Measurements from ENCODE around the gene DGKD.

DGKD gene

DNA sequence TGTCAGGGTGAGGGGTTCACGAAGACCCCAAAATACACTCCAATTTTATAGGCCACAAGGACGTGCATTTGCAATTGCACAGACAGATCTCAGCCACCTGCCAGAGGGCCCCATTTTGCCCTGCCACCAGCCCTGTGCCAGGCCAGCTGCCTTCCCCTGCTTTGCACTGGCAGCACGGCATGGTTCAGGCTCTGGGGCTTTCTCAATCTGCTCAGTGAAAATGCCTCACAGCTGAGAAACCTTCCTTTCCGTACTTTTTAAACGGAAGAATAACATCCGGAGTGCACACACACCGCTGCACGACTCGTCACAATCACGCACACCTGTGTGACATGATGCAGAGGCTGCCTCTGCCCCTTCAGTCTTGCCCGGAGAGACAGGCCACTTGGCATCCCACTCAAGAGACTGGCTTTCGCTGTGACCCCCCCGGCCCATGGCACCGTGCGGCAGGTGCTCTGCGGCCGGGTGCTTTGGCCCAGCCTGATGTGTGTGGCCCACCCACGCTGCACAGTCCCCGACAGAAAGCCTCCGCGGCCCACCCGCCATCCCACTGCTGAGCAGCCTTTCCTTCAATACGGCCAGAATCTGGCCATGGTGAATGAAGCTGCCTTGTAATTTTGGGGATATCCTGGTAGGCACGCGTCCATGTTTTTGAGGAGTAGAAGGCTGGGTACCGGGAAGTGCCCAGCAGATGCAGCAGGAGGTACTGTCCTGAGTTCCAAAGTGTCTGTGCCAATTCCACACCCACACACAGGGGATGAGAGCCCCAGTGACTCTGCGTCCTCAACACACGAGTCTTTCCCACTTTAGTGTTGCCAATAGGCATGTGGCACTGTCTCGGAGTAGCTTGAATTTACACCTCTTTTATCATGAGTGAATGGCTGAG is 123.5 kb downstream of the DGKD start:
- DNase-seq (ENCODE audit: low spot score): no peak

DNA sequence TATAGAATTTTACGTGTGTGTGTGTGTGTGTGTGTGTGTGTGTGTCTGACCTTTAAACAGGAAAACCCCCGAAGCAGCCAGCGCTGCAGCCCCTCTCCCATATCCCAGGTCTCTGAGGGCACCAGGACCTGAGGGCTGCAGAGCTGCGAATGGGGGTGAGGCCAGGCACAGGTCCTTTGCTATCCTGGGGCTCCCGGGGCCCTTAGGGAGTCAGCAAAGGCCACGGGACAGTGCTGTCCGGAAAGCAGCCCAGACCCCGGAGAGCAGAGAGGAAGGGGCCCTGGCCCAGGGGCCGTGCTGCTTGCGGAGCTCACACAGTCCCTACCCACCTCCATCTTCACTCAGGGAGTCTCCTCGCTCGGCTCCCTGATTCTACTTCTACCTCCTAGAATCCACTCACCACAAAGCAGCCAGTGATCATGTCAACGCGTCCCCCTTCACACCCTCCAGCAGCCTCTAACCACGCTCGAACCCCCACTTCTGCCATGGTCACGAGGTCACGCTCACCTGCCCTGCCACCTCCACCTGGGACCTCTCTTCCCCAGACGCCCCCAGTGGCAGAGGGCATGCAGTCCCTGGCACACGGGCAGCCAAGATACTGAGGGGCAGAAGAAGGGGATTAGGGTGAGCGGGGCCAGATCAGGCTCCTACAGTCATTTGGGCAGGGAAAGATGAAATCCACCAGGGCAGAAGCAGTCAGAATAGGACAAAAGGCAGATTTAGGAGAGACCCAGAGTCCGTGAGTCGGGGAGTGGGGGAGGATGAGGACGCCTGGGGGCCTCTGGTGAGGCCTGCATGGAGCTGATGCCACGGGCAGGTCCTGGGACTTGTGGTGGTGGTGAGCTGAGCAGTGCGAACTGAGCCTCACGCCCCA is 125.6 kb downstream of the DGKD start:
- DNase-seq (ENCODE audit: low spot score): no peak

GRCh38 chr2:233480490-233481202 is 126.4 kb downstream of the DGKD start:
- DNase-seq (ENCODE audit: low spot score): no peak

GRCh38 chr2:233481368-233482142 is 127.3 kb downstream of the DGKD start:
- DNase-seq (ENCODE audit: low spot score): no peak

DNA sequence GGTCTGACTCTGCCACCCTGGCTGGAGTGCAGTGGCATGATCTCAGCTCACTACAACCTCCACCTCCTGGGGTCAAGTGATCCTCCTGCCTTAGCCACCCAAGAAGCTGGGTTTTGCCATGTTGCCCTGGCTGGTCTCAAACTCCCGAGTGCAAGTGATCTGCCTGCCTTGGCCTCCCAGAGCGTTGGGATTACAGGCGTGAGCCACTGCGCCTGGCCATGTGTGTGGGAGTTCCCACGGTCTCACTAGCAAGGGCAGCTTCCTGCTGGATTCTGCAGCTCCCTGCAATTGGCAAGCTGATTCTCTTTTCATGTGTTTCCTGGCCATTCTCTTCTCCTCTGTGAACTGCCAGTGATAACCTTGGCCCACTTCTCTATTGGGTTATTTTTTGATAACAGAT is 128.3 kb downstream of the DGKD start:
- DNase-seq (ENCODE audit: low spot score): no peak

DNA sequence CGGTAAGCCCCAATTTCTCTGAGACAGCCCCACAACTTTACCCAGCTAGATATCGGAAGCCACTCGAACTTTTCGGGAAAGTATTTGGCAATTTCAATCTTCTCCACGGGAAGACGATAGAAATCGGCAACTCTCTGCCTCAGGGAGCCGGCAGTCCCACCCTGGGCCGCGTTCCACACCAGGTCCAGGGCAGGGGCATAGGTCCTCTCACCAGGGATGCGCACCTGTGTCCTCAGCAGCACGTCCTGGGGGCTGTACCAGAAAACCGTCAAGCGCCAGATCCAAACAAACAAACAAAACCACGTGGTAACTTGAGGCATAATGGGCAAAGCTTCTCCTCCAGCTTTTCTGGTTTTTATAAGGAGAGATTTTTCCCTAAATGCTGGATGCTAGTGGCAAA is 131.4 kb downstream of the DGKD start:
- no peak for DNase-seq (ENCODE audit: low spot score)

DNA sequence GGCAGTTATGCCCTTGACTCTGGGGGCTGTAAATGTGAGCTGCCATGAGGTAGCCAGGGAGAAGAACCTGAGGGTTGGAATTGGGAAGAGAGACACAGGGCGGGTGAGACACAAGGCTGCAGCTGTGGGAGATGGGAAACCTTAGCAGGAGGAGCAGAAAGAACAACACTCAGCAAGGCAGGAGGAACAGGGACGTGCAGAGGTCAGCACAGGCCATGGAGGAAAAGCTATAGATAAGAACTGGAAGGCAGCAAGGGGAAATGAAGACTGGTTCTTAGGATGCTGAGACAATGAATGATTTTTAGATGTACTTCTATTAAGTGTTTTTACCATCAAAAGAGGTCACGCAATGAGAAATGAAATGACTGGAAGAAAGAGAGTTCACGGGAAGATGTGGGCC is 132.1 kb downstream of the DGKD start:
- no peak for DNase-seq (ENCODE audit: low spot score)

- no peak for DNase-seq (ENCODE audit: low spot score)
Measured at GRCh38 chr2:233486778-233487552, 132.7 kb downstream of the DGKD start.

GRCh38 chr2:233487748-233488345 is 133.6 kb downstream of the DGKD start:
- DNase-seq (ENCODE audit: low spot score): no peak

GRCh38 chr2:233489143-233489542 is 134.8 kb downstream of the DGKD start:
- no peak for DNase-seq (ENCODE audit: low spot score)

DNA sequence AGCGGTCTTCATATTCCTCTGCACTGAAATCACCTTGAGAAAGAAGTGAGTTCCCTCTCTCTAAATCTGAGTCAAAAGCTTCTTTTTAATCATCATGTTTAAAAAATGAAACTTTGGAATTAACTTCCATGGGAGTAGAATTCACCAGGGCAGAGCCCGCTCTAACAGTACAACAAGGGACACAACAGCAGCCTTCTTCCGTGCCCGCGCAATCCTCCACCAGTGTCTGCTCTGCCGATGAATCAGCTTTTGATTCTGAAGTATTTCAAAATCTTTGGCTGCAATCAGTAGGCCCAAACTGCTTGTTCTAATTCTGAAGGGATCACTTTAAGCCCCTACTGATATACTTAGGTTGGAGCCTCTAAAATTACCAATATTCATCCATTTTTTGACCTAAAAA is 135.4 kb downstream of the DGKD start:
- DNase-seq (ENCODE audit: low spot score): peak; percentile 79

- DNase-seq (ENCODE audit: low spot score): no peak
Measured at GRCh38 chr2:233490831-233491230, 136.5 kb downstream of the DGKD start.

GRCh38 chr2:233491326-233491725 is 137.0 kb downstream of the DGKD start:
- DNase-seq (ENCODE audit: low spot score): no peak

- no peak for DNase-seq (ENCODE audit: low spot score)
Measured at GRCh38 chr2:233492078-233492477, 137.8 kb downstream of the DGKD start.

DNA sequence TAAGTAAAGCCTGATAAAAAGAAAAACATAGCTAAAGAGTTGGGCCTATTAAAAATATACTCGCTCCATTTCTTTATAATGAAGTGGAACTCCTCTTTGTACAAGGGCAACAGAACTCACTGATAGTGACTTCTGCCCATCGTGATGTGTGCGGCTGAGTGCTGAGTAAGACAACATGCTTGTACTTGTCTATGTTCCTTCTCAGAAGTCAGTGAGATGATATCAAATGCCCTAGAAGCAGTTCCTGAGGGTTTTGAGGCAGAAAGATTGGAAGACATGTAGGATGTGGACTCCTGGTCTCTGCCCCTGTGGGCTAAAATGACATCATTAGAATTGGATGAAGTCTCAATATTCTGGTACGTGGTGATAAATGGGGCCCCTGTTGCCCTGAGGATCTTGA is 138.5 kb downstream of the DGKD start:
- no peak for DNase-seq (ENCODE audit: low spot score)

GRCh38 chr2:233495503-233496496 is 141.5 kb downstream of the DGKD start:
- no peak for DNase-seq (ENCODE audit: low spot score)

- DNase-seq (ENCODE audit: low spot score): no peak
Measured at GRCh38 chr2:233497692-233498091, 143.4 kb downstream of the DGKD start.

GRCh38 chr2:233498126-233498525 is 143.8 kb downstream of the DGKD start:
- DNase-seq (ENCODE audit: low spot score): no peak

- DNase-seq (ENCODE audit: low spot score): no peak
Measured at GRCh38 chr2:233499928-233500327, 145.6 kb downstream of the DGKD start.
